Non-pigmented ciliary epithelial cell (primary cell): ENCODE results near the gene ANTXRL.
"Not testable (repeated sequence)": the region's sequence is repeated elsewhere in the genome, so short reads cannot be mapped to it uniquely, and the experiment has no call there.

Experiments
- DNase-seq: peaks from one replicate; pipeline ENCODE4 v3.0.0-alpha.2; 2010; ENCODE audit warnings: low read depth

Gene ANTXRL

GRCh38 chr10:46294641-46295220 is 7.9 kb downstream of the ANTXRL start:
- no peak for DNase-seq

DNA sequence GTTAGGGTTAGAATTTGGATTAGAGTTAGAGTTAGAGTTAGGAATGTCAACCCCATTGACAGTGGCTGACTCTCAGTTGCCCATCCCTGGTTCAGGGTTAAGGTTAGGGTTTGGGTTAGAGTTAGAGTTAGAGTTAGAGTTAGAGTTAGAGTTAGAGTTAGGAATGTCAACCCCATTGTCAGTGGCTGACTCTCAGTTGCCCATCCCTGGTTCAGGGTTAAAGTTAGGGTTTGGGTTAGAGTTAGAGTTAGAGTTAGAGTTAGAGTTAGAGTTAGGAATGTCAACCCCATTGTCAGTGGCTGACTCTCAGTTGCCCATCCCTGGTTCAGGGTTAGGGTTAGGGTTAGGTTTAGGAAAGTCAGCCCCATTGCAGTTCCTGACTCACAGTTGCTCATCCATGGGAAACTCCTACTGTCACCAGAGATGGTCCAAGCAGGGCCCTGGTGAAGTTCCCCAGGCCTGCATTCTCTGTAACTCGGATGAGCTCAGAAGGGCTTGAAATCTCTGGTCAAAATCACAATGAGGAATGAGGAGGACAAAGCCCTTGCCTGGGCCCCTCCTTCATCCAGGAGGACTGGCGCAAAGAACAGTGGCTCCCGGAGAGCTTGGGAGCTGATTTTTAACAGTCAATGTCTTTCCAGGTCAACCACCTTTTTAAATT is 8.7 kb downstream of the ANTXRL start:
- DNase-seq, result not testable (repeated sequence)

GRCh38 chr10:46296086-46296485 is 9.3 kb downstream of the ANTXRL start:
- DNase-seq, result not testable (repeated sequence)

DNA sequence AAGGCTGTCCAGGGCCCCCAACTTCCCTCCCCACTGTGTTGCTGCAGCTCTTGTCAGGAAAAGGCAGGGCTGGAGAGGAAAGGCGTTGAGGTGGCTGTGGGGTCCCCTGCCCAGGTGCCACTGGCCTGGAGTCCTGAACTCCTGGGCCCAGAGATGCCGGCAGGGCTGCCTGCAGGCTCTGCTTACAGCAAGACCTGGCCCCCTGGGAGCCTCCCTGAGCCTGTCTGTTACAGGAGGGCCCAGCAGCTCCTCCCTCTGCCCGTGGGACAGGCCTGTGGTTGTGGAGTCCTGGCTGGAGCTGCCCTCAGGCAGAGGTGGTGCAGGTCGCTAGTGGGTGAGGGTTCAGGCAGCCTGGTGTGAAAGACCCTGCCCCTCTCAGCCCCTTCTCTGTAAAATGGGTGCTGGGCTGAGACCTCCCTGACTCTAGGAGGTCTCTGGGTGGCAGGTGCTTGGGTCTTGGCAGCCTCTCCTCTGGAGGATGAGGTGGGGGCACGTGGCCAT is 9.9 kb downstream of the ANTXRL start:
- DNase-seq, result no peak

DNA sequence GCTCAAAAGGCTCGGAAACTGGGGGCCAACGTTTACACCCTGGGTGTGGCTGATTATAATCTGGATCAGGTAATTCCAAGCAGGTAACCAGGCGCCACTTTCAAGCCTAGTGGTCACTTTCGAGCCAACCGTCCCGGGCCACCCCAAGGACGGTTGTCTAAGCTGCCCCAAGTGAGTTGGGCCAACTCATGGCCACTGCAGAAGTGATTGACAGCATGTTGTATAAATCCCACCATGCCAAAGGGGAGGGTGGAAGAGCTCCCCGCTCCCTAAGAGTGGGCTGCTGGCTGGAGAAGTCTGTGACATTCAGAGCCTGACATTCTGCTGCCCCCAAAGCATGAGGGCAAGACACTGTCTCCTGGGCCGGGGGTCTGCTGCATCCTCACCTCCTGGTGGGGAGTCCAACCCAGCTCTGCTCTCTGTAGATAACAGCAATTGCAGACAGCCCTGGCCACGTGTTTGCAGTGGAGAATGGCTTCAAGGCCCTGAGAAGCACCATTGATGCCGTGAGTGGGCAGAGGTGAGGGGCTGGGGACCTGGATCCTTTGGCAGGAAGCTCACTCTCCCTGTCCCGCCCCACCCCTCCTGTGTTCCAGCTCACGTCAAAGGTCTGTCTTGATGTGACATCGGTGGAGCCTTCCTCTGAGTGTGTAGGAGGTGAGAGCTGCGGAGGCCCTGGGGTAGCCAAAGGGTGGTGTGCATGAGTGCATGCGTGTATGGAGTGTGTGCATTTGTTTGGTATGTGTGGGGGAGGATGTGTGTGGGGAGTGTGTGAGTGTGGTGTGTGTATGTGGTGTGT is 10.8 kb downstream of the ANTXRL start:
- DNase-seq, result no peak

DNA sequence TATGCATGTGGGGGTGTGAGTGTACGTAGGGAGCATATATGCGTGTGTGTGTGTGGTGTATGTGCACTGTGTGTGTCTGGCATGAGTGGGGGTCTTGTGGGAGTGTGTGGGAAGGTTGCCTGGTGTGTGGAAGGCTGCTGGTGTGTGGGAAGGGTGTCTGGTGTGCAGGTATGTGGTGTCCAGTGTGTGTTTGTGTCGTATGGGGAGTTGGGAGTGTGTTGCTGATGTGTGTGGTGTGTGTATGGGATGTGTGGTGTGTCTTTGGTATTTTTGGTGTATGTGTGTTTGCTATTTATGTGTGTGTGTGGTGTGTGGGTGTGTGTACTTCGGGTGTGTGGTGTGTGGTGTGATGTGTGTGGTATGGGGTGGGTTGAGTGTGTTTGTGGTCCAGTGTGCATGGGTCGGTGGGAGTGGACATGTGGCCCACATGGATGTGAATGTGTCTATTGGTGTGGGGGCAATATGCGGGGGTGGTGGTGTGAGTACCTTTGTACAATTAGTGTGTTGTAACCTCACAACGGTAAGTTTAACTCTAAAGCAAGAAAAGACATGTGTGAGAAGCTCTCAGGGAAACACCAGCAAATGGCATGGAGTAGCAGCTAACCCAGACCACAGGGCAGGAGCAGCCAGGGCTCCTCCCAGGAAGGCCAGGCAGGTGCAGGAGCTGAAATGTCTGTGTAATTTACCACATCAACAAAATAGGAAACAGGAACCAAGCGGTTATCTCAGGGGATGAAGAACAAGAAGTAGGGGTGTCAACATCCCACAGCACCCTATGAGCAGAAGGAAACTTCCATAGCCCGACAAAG is 11.9 kb downstream of the ANTXRL start:
- DNase-seq, result no peak

DNA sequence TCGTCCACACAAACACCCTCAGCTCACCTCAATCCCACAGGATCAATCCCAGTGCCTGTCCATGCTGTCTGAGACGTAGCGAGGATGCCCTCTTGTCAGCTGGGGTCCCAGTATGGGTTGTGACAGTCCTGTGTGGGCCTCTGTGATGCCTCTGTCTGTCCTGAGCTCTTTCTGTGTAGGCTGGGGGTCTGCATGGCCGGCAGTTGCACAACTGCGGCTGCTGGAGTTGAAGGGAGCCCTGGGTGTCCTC is 12.4 kb downstream of the ANTXRL start:
- no peak for DNase-seq

DNA sequence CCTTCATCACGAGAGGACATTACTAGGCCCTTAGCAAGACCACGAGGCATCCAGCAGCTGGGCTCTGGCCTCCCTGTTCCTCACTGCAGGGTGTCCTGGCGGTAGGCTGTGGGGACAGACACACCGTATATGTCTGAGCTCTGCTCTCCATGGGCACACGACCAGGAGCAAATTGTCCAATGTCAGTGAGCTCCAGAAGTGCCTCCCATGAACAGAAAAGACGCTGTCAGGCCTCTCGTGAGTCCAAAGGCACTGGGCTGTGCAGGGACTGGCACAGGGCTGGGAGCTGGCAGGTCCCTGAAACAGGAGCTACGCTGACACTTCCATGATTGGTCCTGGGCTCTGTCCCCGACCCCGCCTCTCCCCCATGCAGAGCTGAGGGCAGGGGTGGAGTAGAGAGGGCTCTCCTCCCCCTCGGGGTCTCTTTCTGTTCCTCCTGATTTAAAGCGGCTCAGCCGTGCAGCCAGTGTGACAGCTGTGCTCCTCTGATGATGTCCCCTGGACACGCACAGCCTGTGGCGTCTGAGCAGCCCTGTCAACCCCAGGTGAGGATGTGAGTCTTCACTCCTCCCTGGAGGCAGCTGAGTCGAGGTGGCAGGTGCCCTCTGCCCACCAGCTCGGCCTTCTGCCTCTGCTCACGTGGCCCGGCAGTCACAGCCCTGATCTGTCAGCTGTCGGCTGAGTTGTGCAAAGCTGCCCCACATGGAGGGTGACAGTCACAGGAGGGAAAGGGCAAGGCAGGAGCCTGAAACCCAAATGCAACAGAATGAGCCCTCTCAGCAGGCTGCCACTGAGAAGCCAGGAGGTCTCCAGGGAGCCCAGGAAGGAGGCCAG is 13.0 kb downstream of the ANTXRL start:
- no peak for DNase-seq

- not testable (repeated sequence) for DNase-seq
These were observed 13.5 kb downstream of the ANTXRL start for GRCh38 chr10:46300370-46300711.

GRCh38 chr10:46301056-46301645 is 14.4 kb downstream of the ANTXRL start:
- no peak for DNase-seq

- DNase-seq, result no peak
These were observed 15.1 kb downstream of the ANTXRL start for GRCh38 chr10:46301721-46302479.

DNA sequence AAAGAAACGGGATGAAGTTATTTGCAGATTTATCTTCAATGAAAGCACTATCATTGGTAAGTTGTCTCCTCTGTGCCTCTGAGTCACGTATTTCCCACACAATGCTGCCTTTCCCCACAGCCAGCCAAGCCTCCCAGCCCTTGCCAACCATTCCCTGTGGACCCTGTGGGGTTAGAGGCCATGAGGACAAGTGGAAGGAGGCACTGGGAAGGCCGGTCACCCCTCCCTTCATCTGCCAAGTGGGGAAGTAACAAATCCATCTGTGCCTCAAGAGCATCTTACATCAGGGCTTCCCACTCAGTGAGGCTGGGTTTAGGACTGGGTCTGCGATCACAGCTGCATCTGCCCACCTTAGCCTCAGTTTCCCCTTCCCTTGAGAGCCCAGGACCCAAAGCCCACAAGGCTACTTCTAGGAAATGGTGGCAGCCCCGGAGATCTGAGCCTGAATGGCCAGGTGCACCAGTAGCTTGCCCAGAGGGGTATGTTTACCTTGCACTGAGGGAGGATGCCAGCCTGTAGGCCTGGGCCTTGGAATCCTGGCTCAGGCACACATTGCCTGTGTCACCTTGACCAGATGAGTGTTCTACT is 16.1 kb downstream of the ANTXRL start:
- not testable (repeated sequence) for DNase-seq

GRCh38 chr10:46304062-46304461 is 17.3 kb downstream of the ANTXRL start:
- no peak for DNase-seq

DNA sequence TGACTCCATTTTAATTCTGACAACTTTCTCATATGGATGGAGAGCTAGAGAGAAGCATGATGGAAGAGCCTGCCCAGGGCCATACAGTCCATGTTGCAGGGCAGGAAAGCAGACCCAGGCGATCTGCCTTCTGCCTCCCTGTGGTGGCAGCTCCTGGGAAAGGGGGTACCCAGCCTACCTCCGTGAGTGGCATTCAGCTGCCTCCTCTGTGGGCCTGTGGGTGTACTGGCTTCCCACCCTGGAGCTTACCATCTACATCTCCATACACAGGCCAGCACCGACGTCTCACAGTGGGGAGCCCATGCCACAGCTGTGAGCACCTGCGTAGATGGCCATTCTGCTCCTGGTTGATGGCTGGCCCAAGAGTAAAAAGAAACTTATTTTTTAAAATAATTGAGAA is 17.9 kb downstream of the ANTXRL start:
- DNase-seq, result not testable (repeated sequence)

DNA sequence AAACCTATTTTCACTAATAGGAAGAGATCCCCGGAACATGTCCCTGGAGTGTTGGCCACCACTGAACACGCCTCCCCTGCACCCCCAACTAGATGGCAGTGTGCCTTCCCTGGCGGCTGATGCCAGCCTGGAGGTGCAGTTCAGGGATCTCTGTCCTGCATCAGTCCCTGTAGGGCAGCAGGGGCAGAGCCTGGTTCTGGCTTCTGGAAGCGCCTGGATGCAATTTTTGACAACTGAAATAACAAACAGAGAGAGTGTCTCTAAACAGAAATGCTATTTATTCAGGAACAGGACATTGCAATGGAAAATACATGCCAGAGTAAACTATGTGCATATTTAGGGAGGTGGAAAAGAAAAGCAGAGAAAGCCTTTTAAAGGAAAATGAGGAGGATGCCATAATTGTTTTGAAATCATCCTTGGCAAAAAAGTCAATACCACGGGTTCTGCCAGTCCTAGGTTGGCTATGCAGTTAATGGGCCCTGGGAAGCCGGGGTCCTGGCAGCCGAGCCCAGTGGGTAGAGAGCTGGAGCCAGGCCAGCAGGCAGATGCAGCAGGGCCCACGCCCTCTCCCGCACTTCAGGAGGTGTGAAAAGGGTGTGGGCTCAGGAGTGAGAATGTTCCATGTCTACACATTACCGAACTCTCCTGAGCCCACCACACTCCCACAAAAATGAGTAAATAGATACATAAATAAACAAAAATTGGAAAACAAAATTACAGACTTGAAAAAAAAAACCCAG is 18.5 kb downstream of the ANTXRL start:
- DNase-seq, result no peak

- no peak for DNase-seq
These were observed 19.2 kb downstream of the ANTXRL start for GRCh38 chr10:46305986-46306385.

DNA sequence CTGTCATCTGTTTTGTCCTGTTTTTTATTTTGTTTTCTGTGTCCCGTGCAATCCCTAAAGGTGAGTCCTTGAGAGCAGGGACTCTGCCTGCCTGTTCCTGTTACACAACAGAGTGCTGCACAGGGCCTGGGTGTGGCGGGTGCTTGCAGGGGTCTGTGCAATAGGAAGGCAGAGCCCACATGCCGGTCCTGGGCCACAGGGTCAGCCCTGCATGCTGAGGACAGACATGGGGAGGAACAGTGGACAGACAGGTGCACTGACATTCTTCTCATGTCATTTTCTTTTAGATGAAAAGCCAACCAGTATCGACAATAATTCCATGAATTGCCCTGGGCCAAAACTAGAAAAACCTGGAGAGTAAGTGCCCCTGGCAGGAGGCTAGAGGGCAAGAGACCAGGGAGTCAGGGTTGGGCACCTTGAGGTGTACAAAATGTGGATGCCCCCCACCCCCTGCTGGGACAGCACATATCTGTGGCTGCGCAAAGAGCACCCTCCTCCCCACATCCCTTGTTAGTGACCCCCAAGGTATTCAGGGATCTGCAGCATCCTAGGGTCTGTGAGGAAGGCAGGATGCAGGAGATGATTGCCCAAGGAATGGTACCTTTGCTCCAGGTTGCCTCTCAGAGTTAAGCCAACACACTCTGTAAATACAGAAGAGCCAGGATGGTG is 19.9 kb downstream of the ANTXRL start:
- DNase-seq, result no peak

- DNase-seq, result no peak
These were observed 20.7 kb downstream of the ANTXRL start for GRCh38 chr10:46307281-46308112.
